CD4-positive, alpha-beta memory T cell (primary cell): ENCODE results near the gene CHD6. TPM values are rescaled to one million over a fixed set of nuclear protein-coding genes. Genes with fewer than 3 reads are reported as not detected.
A peak's percentile ranks its signal among the peaks of the same experiment; 100 is the strongest.

ENCODE experiments used
- CTCF ChIA-PET: fragments of 350-600 bp; sonication (Branson Sonifier 250); formaldehyde crosslinking; loops from one replicate; lab custom pipeline; 2021; ENCODE audit warnings: inconsistent platforms; ENCODE audit not compliant: partially characterized antibody; lab: Charles Lee
- POLR2A ChIA-PET: fragments of 350-600 bp; sonication (Branson Sonifier 250); formaldehyde crosslinking; loops from one replicate; lab custom pipeline; 2021; ENCODE audit not compliant: partially characterized antibody; lab: Charles Lee
- DNase-seq, 5 donors: peaks; one replicate each; pipeline versions ENCODE4 v3.0.0 to v3.0.0-alpha.2; 2020 to 2022; ENCODE audit warnings: mixed read lengths in 1 of 5
- H3K27ac ChIP-seq: one replicate; pipeline ENCODE4 v1.7.0; 2013; ENCODE audit warnings: low read depth, low read length
- H3K27me3 ChIP-seq: 2 replicates; pipeline ENCODE4 v1.7.0; 2013; ENCODE audit warnings: mild to moderate bottlenecking, low read length, moderate library complexity; ENCODE audit not compliant: insufficient read depth
- H3K36me3 ChIP-seq: 2 replicates; pipeline ENCODE4 v1.7.0; 2013; ENCODE audit warnings: mild to moderate bottlenecking, low read length, moderate library complexity; ENCODE audit not compliant: insufficient read depth
- H3K4me1 ChIP-seq: 2 replicates; pipeline ENCODE4 v1.7.0; 2013; ENCODE audit warnings: mild to moderate bottlenecking, low read length, moderate library complexity; ENCODE audit not compliant: insufficient read depth
- H3K4me3 ChIP-seq, 2 donors: one replicate each; pipeline ENCODE4 v1.7.0; 2013; ENCODE audit warnings: low read length in 2 of 2, mild to moderate bottlenecking in 1 of 2
- H3K9me3 ChIP-seq, 2 donors: one replicate each; pipeline ENCODE4 v1.7.0; 2013; ENCODE audit warnings: low read length in 2 of 2, control low read depth in 1 of 2; ENCODE audit not compliant: control insufficient read depth in 1 of 2
- H3K27ac Mint-ChIP-seq, 7 donors: one replicate each; pipeline ENCODE4 v1.8.0; 2020 to 2021; ENCODE audit warnings: mixed read lengths in 7 of 7, mild to moderate bottlenecking in 6 of 7, inconsistent platforms in 3 of 7, moderate library complexity in 3 of 7
- H3K27me3 Mint-ChIP-seq, 2 donors: one replicate each; pipeline ENCODE4 v1.8.0; 2020 to 2021; ENCODE audit warnings: mixed read lengths in 2 of 2
- H3K36me3 Mint-ChIP-seq, 2 donors: one replicate each; pipeline ENCODE4 v1.8.0; 2020 to 2021; ENCODE audit warnings: mixed read lengths in 2 of 2, inconsistent platforms in 1 of 2, mild to moderate bottlenecking in 1 of 2
- H3K4me1 Mint-ChIP-seq, 4 donors: one replicate each; pipeline ENCODE4 v1.8.0; 2020 to 2021; ENCODE audit warnings: mixed read lengths in 4 of 4, mild to moderate bottlenecking in 1 of 4
- H3K4me3 Mint-ChIP-seq, 8 donors: one replicate each; pipeline ENCODE4 v1.8.0; 2020 to 2021; ENCODE audit warnings: mixed read lengths in 8 of 8, mild to moderate bottlenecking in 7 of 8, moderate library complexity in 6 of 8, inconsistent platforms in 3 of 8
- H3K9me3 Mint-ChIP-seq, 8 donors: one replicate each; pipeline ENCODE4 v1.8.0; 2020 to 2021; ENCODE audit warnings: mixed read lengths in 8 of 8, mild to moderate bottlenecking in 5 of 8, inconsistent platforms in 3 of 8, moderate library complexity in 1 of 8
- intact Hi-C: fragments of 100-400 bp; cut with micrococcal nuclease; formaldehyde crosslinking; loops from one replicate; pipeline ENCODE4 v1.15.1; 2023
- polyA plus RNA-seq, 2 donors: library from polyadenylated mRNA; unstranded; fragments of 300-500 nt; fragmentation: Illumina TruSeq; gene quantifications; one replicate each; pipeline ENCODE4 v1.2.3, GENCODE V29; 2021
- total RNA-seq, 2 experiments: library from RNA; stranded (reverse); gene quantifications; one replicate each; pipeline ENCODE4 v1.2.3, GENCODE V29; 2021

CHD6 gene
- total and polyA plus RNA-seq, 4 experiments from 2014 or later, result 29.2 to 96.8 (median 77.8) TPM

GRCh38 chr20:41418739-41419293 lies 199.4 kb downstream of the CHD6 start:
- Histone ChIP-seq H3K36me3 (peaks cover 59% of the 10 kb centered on the region), H3K9me3 (no peaks in the 10 kb centered on the region), H3K27me3 (no peaks in the 10 kb centered on the region), H3K4me3 (no peak overlapping the region), H3K4me1 (no peaks in the 10 kb centered on the region), H3K27ac (no peak overlapping the region)
- CTCF ChIA-PET, result interaction anchor here (2.9 kb wide), 1 partner anchor 8 kb away, joined by 10 read pairs; no protein-coding TSS in a partner anchor
- Mint-ChIP-seq H3K9me3 (no peaks in the 10 kb centered on the region), H3K4me3 (no peak overlapping the region), H3K4me1 (peaks cover 0 to 2% (median 0%) of the 10 kb centered on the region in 4 donors), H3K27me3 (no peaks in the 10 kb centered on the region), H3K36me3 (peaks cover 66 to 91% of the 10 kb centered on the region in 2 donors), H3K27ac (no peak overlapping the region)
- intact Hi-C loops, result no loop called here
- DNase-seq, result no peak
- POLR2A ChIA-PET, result no interaction called here

GRCh38 chr20:41418031-41418430 lies 200.1 kb downstream of the CHD6 start:
- intact Hi-C loops, result no loop called here
- no peak for DNase-seq
- Histone ChIP-seq H3K27ac (no peak overlapping the region), H3K27me3 (no peaks in the 10 kb centered on the region), H3K4me1 (no peaks in the 10 kb centered on the region), H3K4me3 (no peak overlapping the region), H3K9me3 (no peaks in the 10 kb centered on the region), H3K36me3 (peaks cover 60% of the 10 kb centered on the region)
- H3K36me3 Mint-ChIP-seq, result peaks cover 63 to 92% of the 10 kb centered on the region in 2 donors
- CTCF ChIA-PET, result interaction anchor here (1.0 to 1.2 kb wide), 2 partner anchors 12 to 31 kb away, joined by 3 to 4 read pairs; no protein-coding TSS in a partner anchor
- H3K9me3 Mint-ChIP-seq, result no peaks in the 10 kb centered on the region
- H3K27me3 Mint-ChIP-seq, result no peaks in the 10 kb centered on the region
- POLR2A ChIA-PET, result no interaction called here
- no peak overlapping the region for H3K4me3 Mint-ChIP-seq
- H3K4me1 Mint-ChIP-seq, result peaks cover 0 to 2% (median 0%) of the 10 kb centered on the region in 4 donors
- H3K27ac Mint-ChIP-seq, result peak overlapping the region in 2 of 7 donors; percentile 4 to 55

- peaks cover 0 to 5% (median 0%) of the 10 kb centered on the region in 4 donors for H3K4me1 Mint-ChIP-seq
- no peaks in the 10 kb centered on the region for H3K9me3 ChIP-seq
- POLR2A ChIA-PET, result no interaction called here
- H3K27me3 ChIP-seq, result no peaks in the 10 kb centered on the region
- no peak overlapping the region for H3K27ac Mint-ChIP-seq
- no peak overlapping the region for H3K4me3 ChIP-seq
- no peak for DNase-seq
- no peaks in the 10 kb centered on the region for H3K27me3 Mint-ChIP-seq
- CTCF ChIA-PET, result no interaction called here
- no peaks in the 10 kb centered on the region for H3K9me3 Mint-ChIP-seq
- no peak overlapping the region for H3K4me3 Mint-ChIP-seq
- H3K27ac ChIP-seq, result no peak overlapping the region
- H3K36me3 Mint-ChIP-seq, result peaks cover 60 to 92% of the 10 kb centered on the region in 2 donors
- H3K4me1 ChIP-seq, result no peaks in the 10 kb centered on the region
- intact Hi-C loops, result no loop called here
- H3K36me3 ChIP-seq, result peaks cover 63% of the 10 kb centered on the region
These were observed 203.0 kb downstream of the CHD6 start for GRCh38 chr20:41415191-41415590.

GRCh38 chr20:41413169-41413568 lies 205.0 kb downstream of the CHD6 start:
- no peak overlapping the region for H3K27ac Mint-ChIP-seq
- CTCF ChIA-PET, result no interaction called here
- peaks cover 72 to 97% of the 10 kb centered on the region in 2 donors for H3K36me3 Mint-ChIP-seq

GRCh38 chr20:41412324-41413120 lies 205.7 kb downstream of the CHD6 start:
- peaks cover 10% of the 10 kb centered on the region for H3K4me1 ChIP-seq
- no peak for DNase-seq
- no peak overlapping the region for H3K4me3 ChIP-seq
- H3K27me3 Mint-ChIP-seq, result no peaks in the 10 kb centered on the region
- no peaks in the 10 kb centered on the region for H3K27me3 ChIP-seq
- peaks cover 78% of the 10 kb centered on the region for H3K36me3 ChIP-seq
- intact Hi-C loops, result no loop called here
- peaks cover 70 to 93% of the 10 kb centered on the region in 2 donors for H3K36me3 Mint-ChIP-seq
- POLR2A ChIA-PET, result no interaction called here
- no peaks in the 10 kb centered on the region for H3K9me3 Mint-ChIP-seq
- H3K27ac ChIP-seq, result no peak overlapping the region
- H3K27ac Mint-ChIP-seq, result peak overlapping the region in 3 of 7 donors; percentile 31 to 51 (median 48)
- peaks cover 5 to 15% (median 12%) of the 10 kb centered on the region in 4 donors for H3K4me1 Mint-ChIP-seq
- no peak overlapping the region for H3K4me3 Mint-ChIP-seq
- H3K9me3 ChIP-seq, result no peaks in the 10 kb centered on the region
- CTCF ChIA-PET, result no interaction called here

More at GRCh38 chr20:41413169-41413568, 205.0 kb downstream of the CHD6 start:
- DNase-seq, result no peak
- no peaks in the 10 kb centered on the region for H3K9me3 Mint-ChIP-seq
- no peaks in the 10 kb centered on the region for H3K27me3 Mint-ChIP-seq
- H3K36me3 ChIP-seq, result peaks cover 74% of the 10 kb centered on the region
- no peaks in the 10 kb centered on the region for H3K9me3 ChIP-seq
- H3K4me3 ChIP-seq, result no peak overlapping the region
- peaks cover 10% of the 10 kb centered on the region for H3K4me1 ChIP-seq
- POLR2A ChIA-PET, result no interaction called here
- no peaks in the 10 kb centered on the region for H3K27me3 ChIP-seq
- peaks cover 5 to 15% (median 12%) of the 10 kb centered on the region in 4 donors for H3K4me1 Mint-ChIP-seq
- intact Hi-C loops, result no loop called here
- no peak overlapping the region for H3K27ac ChIP-seq
- H3K4me3 Mint-ChIP-seq, result no peak overlapping the region

- no peak for DNase-seq
- Mint-ChIP-seq H3K36me3 (peaks cover 77 to 93% of the 10 kb centered on the region in 2 donors), H3K27ac (no peak overlapping the region), H3K4me3 (no peak overlapping the region), H3K27me3 (no peaks in the 10 kb centered on the region), H3K9me3 (no peaks in the 10 kb centered on the region), H3K4me1 (peaks cover 5 to 15% (median 12%) of the 10 kb centered on the region in 4 donors)
- CTCF ChIA-PET, result interaction anchor here (1.0 to 1.7 kb wide), 4 partner anchors 8 to 238 kb away, joined by 3 to 10 read pairs (median 3); no protein-coding TSS in a partner anchor
- H3K4me1 ChIP-seq, result peaks cover 10% of the 10 kb centered on the region
- intact Hi-C loops, result no loop called here
- POLR2A ChIA-PET, result no interaction called here
- no peaks in the 10 kb centered on the region for H3K27me3 ChIP-seq
- no peak overlapping the region for H3K27ac ChIP-seq
- no peaks in the 10 kb centered on the region for H3K9me3 ChIP-seq
- no peak overlapping the region for H3K4me3 ChIP-seq
- H3K36me3 ChIP-seq, result peaks cover 82% of the 10 kb centered on the region
These were observed 206.8 kb downstream of the CHD6 start for GRCh38 chr20:41411391-41411847.

GRCh38 chr20:41408986-41409385 lies 209.2 kb downstream of the CHD6 start:
- Mint-ChIP-seq H3K36me3 (peaks cover 75 to 88% of the 10 kb centered on the region in 2 donors), H3K4me3 (no peak overlapping the region), H3K27ac (peak overlapping the region in 5 of 7 donors; percentile 12 to 77 (median 42)), H3K4me1 (peaks cover 5 to 15% (median 12%) of the 10 kb centered on the region in 4 donors), H3K9me3 (no peaks in the 10 kb centered on the region), H3K27me3 (no peaks in the 10 kb centered on the region)
- POLR2A ChIA-PET, result no interaction called here
- H3K27me3 ChIP-seq, result no peaks in the 10 kb centered on the region
- intact Hi-C loops, result no loop called here
- H3K4me3 ChIP-seq, result no peak overlapping the region
- H3K36me3 ChIP-seq, result peaks cover 82% of the 10 kb centered on the region
- H3K27ac ChIP-seq, result no peak overlapping the region
- H3K4me1 ChIP-seq, result peaks cover 10% of the 10 kb centered on the region
- no peaks in the 10 kb centered on the region for H3K9me3 ChIP-seq
- no peak for DNase-seq
- CTCF ChIA-PET, result interaction anchor here (1.3 kb wide), 1 partner anchor 11 kb away, joined by 4 read pairs; no protein-coding TSS in a partner anchor
